Right renal pelvis (tissue), 4 donors: ENCODE data around the gene STXBP2. TPM values are rescaled to one million over a fixed set of nuclear protein-coding genes. Genes with fewer than 3 reads are reported as not detected.

Experiments
- DNase-seq, 4 donors: peaks; one replicate each; pipeline ENCODE4 v3.0.0-alpha.2; 2013; ENCODE audit warnings: low read depth in 4 of 4, low spot score in 3 of 4, missing footprints in 1 of 4
- polyA plus RNA-seq, 4 donors: library from polyadenylated mRNA; unstranded; fragments of 120-200 nt; gene quantifications; one replicate each; pipeline ENCODE4 v1.2.1, GENCODE V29; 2013; ENCODE audit not compliant: insufficient read length in 4 of 4

The STXBP2 gene
- polyA plus RNA-seq, 4 donors: 54.9 to 68.0 (median 66.3) TPM

- DNase-seq: no peak
Measured at GRCh38 chr19:7648265-7649014, 11.5 kb downstream of the STXBP2 start.

DNA sequence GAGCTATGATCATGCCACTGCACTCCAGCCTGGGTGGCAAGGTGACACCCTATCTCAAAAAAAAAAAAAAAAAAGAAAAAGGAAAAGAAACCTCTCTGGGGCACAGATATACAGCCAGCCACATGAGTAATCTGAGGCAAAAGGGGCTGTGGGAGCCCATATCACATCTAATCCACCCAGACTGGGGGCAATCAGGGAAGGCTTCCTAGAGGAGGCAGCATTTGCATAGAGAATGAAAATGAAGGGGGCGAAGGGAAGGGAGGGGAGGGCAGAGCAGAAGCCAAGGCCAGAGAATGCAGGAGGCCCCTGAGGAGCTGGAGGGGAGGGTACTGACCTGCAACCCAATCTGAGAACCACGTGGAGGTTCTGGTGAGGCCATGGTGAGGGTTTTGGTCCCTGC, 13.2 kb downstream of the STXBP2 start:
- no peak for DNase-seq

- DNase-seq: peak; percentile 57 to 82 (median 70)
Measured at GRCh38 chr19:7652061-7652641, 15.2 kb downstream of the STXBP2 start.

- no peak for DNase-seq
Measured at GRCh38 chr19:7654401-7654800, 17.5 kb downstream of the STXBP2 start.

DNA sequence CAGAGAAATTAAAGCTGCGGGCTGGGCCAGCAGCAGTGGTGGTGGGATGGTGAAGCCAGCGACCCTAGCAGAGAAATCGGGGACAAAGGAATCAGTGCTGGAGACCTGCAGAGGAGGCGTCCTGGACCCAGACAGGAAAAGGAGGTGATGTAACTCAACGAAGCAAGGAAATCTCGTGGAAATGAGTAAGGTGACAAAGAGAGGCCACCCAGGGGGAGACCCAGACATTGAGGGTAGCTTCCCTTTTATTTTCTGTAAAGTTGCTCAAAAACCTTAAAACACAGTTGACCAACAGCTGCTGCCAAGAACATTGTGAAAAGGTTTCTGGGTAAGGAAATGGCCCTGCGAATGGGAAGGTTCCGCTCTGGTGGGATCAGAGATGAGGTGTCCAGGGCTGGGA, 18.7 kb downstream of the STXBP2 start:
- DNase-seq: no peak

DNA sequence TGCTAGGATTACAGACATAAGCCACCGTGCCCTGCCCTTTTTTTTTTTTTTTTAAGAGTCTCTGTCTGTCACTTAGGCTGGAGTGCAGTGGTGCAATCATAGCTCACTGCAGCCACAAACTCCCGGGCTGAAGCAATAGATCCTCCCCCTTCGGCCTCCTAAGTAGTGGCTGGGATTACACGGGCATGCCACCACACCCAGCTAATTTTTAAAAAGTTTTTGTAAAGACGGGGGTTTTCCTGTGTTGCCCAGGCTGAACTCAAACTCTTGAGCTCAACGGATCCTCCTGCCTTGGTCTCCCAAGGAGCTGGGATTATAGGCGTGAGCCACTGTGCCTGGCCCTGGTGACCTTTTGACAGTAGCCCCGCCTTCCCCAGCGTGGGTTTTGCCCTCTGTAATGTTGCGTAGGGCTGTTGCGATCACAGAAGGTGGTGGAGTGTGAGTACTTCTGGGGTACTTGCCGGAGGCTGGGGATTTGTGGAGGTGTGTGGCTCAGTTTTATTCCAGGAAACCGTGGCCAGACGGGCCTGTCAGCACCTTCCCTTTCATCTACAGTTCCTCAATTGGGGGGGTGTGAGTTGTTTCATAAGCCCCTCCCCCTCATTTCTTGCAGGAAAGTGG, 20.3 kb downstream of the STXBP2 start:
- DNase-seq: no peak

GRCh38 chr19:7658219-7658686, 21.3 kb downstream of the STXBP2 start:
- no peak for DNase-seq

DNA sequence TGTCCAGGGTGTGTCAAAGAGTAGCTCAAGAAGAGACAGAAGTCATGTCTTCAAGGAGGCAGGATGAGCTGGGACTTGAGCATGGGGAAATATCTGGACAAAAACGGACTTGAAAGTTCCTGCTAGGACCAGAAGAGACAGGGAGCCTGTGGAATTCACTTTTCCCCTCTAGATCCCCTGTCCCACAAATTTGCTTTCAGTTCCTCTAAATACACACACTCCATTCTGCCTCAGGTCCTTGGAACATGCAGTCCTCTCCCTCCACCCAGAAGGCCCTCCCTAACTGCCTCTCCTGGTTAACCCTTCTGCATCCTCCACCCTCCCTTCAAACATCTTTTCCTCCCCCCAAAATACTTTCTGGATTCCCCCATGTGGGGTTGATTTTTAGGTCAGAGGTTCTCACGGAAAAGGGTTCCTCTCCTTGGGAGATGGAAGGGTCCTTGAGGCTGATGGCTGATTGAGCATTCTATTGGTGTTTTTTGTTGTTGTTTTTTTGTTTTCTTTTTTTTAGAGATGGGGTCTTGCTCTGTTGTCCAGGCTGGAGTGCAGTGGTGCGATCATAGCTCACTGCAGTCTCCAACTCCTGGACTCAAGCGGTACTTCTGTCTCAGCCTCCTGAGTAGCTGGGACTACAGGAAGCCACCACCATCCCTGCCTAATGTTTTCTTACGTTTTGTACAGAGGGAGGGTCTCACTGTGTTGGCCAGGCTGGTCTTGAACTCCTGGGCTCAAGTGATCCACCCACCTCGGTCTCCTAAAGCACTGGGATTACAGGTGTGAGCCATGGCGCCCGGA, 25.0 kb downstream of the STXBP2 start:
- no peak for DNase-seq

DNA sequence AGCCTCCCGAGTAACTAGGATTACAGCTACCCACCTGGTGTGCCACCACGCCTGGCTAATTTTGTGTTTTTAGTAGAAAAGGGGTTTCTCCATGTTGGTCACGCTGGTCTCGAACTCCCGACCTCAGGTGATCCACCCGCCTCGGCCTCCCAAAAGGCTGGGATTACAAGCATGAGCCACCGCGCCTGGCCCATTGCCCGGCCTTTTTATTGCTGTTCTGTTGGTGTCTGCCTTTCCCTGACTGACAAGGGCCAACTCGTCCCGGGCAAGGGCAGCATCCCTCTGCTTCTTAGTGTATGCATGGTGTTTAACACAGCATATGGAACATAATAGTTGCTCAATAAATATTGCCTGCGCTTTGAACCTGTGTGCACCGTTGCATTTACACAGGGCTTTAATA, 25.7 kb downstream of the STXBP2 start:
- no peak for DNase-seq

- no peak for DNase-seq
Measured at GRCh38 chr19:7663706-7664105, 26.8 kb downstream of the STXBP2 start.

DNA sequence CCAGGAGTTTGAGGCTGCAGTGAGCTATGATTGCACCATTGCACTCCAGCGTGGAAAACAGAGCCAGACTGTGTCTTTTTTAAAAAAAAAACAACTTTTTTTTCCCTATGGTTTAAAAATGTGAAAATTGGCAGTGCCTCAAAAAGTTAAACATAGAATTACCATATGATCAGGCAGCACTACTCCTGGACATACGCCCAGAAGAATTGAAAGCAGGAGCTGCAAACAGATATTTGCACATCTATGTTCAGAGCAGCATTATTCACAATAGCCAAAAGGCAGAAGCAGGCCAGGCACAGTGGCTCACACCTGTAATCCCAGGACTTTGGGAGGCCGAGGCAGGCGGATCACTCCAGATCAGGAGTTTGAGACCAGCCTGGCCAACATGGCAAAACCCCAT, 28.2 kb downstream of the STXBP2 start:
- DNase-seq: no peak

- DNase-seq: no peak
Measured at GRCh38 chr19:7668842-7669241, 31.9 kb downstream of the STXBP2 start, which contains the start of gene RETN. RETN (plus strand) TSS chr19:7669049; CDS start chr19:7669327, 278 bp downstream.

- no peak for DNase-seq
Measured at GRCh38 chr19:7669641-7670040, 32.7 kb downstream of the STXBP2 start.

DNA sequence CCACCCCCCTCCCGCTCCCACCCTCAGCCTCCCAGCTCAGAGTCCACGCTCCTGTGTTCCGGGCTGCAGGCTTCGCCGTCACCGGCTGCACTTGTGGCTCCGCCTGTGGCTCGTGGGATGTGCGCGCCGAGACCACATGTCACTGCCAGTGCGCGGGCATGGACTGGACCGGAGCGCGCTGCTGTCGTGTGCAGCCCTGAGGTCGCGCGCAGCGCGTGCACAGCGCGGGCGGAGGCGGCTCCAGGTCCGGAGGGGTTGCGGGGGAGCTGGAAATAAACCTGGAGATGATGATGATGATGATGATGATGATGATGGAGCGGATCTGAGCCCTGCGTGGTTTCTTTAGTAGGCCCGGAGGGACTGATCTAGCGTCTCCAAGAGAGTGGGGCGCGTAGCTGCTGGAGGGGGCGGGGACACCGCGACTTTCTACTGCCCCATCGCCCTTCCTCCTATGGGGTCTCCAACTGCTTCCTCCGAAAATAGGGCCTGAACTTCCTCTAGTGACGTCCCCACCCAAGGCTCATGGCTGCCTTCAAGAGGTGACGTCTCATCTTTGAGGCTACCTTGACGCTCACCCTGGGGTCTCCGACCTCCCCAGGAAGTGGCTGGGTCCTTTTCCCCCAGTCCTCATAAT, 33.4 kb downstream of the STXBP2 start:
- DNase-seq: no peak

DNA sequence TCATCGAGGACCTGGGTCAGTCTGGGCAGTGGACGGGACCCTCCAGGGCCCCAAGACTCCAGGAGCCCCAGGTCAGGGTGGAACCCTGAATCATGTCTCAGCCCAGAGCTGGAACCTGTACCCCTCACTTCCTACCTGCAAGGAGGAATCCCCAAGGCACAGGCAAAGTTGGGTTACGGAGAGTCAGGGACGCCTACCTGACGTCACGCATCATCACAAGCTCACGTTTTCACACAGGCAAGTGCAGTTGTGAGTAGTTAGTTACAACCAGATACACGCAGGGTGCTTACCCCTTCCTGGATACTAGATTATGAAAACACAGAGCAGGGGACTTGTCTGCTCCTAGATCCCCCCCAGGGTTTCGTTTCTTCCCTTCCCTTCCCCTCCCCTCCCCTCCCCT, 33.9 kb downstream of the STXBP2 start:
- DNase-seq: no peak

- no peak for DNase-seq
Measured at GRCh38 chr19:7672522-7672921, 35.6 kb downstream of the STXBP2 start.

DNA sequence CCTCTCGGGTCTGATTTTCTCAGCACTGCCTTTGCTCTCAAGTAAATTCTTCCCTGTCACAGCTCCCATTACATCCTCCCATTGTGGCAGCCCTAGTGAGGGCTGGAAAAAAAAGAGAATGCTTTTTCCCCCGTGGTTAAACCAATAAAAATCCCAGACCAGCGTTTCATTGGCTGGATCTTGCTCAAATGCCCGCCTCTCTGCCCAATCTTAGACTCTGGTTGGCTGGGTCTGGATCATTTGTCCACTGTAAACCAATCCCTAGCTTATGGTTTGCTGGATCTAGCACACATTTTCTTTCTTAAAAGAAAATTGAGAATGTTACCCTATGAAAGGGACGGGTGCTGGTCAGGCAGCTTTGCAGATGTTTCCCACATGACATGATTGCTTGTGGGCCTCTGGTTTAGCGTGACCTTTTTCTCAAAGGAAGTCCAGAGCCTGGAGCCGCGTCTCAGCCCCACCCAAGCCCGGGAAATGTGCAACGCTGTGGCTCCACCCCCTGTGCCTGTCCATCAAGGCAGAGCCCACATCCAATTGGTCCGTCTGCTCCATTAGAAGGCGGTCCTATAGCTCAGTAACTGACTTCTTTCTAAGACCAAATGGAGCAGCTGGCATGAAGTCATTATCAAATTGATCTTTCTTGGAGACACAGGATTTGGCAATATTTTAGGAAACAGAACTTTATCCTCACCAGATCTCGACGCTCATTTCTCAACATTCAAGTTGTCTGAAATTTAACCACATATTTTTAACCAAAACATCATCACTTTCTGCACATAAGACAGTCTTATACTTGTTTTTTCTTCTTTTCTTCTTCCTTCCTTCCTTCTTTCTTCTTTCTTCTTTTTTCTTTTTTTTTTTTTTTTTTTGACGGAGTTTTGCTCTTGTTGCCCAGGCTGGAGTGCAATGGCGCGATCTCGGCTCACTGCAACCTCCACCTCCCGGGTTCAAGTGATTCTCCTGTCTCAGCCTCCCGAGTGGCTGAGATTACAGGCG, 37.4 kb downstream of the STXBP2 start:
- DNase-seq: no peak

- no peak for DNase-seq
Measured at GRCh38 chr19:7676376-7676775, 39.5 kb downstream of the STXBP2 start.

GRCh38 chr19:7676854-7677253, 39.9 kb downstream of the STXBP2 start, which contains the start of gene MCEMP1:
MCEMP1 (plus strand) TSS chr19:7677090; CDS start chr19:7677121, 31 bp downstream.
- DNase-seq: no peak
